ENCODE measurements around the gene TMED6. TPM values are rescaled to one million over a fixed set of nuclear protein-coding genes. Genes with fewer than 3 reads are reported as not detected.
A peak's percentile ranks its signal among the peaks of the same experiment; 100 is the strongest.

The TMED6 gene
- total RNA-seq, 1 donor from 2014 or later, result not detected

DNA sequence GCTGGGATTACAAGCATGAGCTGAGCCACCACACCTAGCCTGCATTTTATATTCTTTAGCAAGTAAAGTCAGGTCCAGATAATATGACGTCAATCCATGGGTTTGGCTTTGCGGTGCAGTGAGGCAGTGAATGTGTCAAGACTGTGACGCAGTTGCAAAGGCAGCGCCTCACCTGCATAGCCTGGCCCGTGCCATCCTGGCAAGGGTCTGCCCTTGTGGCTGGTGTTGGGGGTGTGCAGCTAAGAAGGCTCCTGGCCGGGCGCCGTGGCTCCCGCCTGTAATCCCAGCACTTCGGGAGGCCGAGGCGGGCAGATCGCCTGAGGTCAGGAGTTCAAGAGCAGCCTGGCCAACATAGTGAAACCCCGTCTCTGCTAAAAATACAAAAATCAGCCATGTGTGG, 28.2 kb downstream of the TMED6 start:
- DNase-seq, result no peak

DNA sequence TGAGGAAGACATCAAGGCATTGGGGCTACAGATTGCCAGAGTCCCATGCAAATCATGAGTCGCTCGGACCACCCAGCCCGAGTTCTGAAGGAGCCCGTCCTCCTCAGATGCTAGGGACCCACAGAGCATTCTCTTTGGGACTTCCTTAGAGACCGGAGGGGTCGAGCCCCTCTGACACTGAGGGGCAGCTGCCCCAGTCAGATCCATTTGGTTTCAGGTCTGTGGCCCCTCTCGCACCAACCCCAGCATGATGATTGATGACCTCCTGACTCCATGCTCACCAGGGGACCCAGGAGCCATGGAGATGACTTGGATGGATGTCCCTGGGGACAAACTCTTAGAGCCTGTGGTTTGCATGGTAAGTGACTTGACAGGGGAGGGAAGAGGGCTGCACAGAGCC, 29.2 kb downstream of the TMED6 start:
- no peak for DNase-seq

DNA sequence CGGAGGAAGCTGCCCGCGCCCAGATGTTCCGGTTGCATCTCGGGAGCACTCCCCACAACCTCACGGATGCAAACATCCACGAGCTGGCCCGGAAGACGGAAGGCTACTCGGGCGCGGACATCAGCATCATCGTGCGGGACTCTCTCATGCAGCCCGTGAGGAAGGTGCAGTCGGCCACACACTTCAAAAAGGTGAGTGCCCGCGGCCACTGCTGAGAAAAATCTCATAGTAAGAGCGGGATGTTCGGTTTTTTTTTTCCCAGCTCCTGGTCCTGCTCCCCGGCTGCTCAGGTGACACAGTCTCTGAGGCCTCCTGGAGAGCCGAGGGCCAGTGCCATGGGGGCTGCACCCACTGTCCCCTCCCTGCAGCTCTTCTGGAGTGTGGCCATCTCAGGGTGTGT, 30.5 kb downstream of the TMED6 start:
- no peak for DNase-seq

DNA sequence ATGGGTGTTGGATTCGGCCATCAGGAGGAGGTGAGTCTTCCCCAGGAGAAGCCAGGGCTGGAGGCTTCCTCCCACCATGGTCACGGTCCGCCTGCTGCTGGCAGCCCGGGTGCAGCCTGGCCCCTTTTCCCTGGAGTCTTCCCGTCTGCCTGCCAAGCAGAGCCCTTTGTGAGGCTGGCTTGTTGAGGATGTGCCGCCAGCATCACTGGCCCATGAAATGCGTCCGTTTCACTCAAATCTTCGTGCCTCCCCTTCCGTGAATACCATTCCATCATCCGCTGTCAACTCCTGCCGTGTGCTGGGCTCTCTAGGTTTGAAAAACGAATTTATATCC, 30.9 kb downstream of the TMED6 start:
- no peak for DNase-seq

DNA sequence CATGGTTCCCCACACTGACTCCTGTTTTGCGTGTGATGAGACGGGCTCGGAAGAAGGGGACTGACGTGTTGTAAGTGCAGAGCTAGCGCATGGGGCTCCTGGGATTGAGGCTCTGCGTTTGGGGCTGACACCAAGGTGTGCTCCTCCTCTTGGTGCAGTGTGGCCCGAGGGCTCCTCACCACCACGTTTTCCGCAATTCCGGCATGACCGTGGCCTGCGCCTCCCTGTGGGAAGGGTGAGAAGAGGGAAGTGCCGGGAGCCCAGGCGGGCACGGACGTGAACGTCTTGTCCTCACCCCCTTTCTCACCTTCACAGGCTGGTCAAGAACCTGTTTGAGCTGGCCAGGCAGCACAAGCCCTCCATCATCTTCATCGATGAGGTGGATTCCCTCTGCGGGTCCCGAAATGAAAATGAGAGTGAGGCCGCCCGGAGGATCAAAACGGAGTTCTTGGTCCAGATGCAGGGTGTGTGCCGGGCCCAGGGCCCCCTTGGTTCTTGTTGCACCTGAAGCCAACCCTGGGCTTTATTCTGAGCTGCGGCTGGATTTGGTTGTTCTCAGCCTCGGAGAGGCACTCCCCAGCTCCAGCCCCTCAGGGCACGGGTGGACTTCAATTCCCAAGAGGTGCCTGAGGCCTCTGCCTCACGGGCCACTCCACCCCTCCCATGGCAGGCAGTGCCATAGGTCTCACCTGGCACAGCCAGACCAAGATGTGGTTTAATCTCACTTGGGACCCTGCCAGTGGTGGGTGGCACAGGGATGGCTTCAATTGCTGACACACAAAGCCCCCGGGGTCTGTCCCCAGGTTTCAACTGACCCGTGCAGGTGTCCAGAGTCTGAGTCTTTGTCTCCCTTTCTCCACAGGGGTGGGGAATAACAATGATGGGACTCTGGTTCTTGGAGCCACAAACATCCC, 31.5 kb downstream of the TMED6 start:
- no peak for DNase-seq

DNA sequence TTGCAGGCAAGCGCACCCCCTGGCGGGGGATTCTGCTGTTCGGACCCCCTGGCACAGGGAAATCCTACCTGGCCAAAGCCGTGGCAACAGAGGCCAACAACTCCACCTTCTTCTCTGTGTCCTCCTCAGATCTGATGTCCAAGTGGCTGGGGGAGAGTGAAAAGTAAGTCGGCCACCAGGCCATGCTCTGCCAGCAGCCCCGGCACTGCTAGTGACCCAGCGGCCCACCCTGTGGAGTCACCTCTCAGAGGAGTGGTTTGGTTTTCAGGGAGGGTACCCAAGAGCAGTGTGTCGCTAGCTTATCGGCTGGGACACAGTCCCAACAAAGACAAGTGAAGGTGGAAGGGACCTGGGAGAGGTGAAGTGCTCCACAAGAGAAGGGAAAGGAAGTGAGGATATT, 32.2 kb downstream of the TMED6 start:
- DNase-seq, result no peak

DNA sequence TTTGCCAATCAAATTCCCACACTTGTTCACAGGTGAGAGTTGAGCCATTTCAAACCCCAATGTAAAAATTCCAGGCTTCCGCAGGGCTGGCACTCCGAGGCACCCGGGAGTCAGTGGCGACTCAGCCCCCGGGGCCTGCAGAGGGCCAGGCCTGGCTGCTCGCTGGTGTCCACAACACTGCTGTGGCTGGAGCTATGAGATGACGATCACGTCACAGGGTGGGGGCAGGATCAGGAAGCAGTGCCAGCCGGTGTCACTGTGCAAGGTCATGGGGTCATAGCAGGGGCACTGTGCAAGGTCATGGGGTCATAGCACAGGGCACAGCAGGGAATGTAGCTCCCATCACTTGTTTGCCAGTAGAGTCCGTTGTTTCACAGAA, 32.7 kb downstream of the TMED6 start:
- no peak for DNase-seq

DNA sequence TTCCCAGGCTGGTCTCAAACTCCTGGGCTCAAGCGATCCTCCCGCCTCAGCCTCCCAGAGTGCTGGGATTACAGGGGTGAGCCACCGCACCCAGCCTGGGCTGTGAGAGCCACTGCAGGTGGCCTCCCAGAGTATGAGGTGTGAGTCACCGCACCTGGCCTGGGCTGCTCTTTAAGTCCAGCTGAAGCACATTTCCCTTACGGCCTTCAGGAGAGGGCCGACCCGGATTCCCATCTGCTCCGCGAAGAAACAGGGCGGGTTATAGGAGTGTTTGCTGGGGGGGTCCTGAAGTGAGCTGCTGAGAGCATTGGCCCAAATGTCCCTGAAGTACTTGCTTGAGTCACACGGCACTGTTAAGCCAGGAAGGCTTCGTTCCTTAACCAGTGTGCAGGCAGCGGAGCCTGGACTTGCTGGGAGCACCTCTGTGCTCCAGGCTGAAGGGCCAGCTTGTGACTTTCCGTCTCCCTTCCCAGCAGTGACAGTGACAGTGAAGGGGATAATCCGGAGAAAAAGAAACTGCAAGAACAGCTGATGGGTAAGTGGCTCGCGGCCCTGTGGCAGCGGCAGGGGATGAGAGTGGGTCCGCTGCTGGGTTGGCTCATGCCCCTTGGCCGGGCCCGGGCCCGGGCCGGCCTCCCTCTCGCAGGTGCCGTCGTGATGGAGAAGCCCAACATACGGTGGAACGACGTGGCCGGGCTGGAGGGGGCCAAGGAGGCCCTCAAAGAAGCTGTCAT, 33.2 kb downstream of the TMED6 start:
- no peak for DNase-seq

DNA sequence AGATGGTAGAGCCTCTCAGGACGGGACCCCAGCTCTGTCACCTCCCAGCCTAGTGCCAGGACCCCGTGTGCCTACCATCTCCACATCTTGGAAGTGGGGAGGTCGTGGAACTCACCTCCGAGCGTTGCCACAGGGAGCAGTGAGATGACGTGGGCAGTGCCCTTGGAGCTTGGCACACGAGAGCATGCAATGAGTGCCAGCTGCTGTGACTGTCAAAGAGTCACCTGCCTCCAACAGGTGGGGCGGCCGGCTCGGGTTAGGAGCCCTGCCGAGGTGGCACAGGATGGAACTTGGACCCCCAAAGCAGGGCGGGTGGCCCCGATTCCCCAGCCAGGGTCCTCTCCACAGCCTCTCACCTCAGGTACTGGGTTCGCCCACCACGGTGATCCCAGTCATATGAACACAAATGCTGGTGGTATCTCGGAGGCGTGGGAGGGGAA, 35.0 kb downstream of the TMED6 start:
- no peak for DNase-seq

DNA sequence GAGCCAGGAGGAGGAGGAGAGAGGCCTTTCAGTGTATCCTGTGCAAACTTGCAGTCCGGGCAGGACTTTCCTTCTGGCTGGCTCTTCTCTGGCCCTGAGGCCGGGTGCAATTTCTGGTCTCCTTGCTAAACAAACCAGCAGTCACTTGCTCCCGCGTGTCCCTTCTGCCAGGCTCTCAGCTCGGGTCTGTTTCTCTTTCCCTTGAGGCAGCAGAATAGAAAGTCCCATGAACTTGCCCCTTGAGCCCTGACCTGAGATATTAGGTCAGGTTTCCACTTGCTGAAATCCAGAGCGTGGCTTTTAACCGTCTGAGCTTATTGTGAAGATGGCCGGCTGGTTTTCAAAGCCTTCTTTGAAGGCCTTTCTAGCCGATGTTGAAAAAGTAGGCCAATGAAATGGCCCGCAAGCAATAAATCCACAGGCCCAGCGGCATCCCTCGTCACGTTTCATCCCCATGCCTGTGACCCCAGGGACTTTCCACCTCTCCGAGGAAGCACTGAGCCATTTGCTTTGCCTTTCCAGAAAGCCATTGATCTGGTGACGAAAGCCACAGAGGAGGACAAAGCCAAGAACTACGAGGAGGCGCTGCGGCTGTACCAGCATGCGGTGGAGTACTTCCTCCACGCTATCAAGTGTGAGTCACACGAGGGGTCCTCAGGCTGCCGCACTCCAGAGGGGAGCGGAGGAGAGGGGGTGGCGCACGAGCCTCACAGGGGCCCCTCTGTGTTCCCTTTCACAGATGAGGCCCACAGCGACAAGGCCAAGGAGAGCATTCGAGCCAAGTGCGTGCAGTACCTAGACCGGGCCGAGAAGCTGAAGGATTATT, 35.9 kb downstream of the TMED6 start:
- no peak for DNase-seq

DNA sequence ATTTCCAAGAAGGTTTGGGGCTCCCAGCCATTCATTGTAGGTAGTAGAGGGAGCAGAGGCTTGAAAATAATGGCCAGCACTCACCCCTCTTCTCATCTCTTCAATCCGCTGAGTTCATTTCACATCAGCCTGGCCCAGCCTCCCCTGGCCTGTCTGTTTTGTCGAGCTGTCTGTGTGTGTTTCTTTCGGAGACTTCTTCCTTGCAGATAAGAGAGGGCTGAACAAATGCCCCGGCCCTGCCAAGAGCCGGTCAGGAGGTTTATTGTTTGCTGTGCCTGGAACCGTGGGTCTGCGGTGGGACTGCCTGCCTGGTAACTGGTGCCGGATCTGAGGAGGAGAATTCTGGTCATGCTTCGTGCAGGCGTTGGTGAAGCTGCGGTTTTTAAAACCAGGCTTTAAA, 37.1 kb downstream of the TMED6 start:
- no peak for DNase-seq

DNA sequence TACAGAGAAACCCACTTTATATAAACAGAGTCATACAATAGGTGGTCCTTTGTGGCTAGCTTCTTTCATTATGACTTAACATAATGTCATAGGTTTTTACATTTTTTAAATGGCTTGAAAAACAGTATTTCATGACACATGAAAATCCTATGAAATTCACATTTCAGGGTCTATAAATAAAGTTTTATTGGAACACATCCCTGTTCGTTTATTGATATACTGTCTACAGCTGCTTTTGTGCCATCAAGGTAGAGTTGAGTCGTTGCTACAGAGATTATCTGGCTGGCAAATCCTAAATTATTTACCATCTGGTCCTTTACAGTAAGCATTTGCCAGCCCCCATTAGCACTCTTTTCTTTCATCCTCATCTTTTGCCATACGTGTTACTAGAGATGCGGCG, 38.1 kb downstream of the TMED6 start:
- no peak for DNase-seq

DNA sequence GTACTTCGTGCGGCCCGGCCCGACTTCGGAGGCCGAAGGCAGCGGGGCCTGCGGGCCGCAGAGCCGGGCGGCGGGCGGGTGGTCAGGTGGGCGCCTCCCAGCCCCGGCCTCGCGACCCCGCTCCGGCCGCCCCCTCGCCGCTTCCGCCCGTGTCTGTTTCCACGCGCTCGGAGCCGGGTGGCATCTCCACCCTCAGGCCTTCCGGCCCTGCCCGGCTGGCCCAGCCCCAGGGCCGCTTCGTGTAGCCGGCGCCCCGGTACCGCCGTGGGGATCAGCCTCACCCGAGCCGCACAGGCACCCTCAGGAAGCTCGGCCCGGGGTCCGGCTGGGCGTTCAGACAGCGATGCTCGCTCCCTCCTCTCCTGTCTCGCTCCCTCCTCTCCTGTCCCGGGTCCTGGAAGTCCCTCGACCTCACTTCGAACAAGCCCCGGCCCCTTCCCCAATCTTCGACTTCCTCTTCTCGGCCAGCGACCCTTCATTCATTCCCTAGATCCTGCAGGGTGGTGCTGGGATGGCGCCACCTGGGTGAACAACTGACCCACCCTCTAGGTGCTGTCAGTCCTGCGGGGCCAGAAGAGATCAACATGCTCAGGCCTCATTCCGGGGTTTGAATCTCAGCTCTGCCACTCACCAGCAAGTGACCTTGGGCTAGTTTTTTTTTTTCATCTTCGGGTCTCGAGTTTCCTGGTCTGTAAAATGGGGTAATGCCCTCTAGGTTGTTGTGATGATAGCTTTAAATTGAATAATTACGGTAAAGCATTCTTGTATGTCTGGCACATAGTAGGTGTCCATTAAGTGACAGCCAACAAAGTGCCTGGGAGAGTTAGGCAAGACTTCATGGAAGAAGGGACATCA, 39.8 kb downstream of the TMED6 start:
- no peak for DNase-seq

DNA sequence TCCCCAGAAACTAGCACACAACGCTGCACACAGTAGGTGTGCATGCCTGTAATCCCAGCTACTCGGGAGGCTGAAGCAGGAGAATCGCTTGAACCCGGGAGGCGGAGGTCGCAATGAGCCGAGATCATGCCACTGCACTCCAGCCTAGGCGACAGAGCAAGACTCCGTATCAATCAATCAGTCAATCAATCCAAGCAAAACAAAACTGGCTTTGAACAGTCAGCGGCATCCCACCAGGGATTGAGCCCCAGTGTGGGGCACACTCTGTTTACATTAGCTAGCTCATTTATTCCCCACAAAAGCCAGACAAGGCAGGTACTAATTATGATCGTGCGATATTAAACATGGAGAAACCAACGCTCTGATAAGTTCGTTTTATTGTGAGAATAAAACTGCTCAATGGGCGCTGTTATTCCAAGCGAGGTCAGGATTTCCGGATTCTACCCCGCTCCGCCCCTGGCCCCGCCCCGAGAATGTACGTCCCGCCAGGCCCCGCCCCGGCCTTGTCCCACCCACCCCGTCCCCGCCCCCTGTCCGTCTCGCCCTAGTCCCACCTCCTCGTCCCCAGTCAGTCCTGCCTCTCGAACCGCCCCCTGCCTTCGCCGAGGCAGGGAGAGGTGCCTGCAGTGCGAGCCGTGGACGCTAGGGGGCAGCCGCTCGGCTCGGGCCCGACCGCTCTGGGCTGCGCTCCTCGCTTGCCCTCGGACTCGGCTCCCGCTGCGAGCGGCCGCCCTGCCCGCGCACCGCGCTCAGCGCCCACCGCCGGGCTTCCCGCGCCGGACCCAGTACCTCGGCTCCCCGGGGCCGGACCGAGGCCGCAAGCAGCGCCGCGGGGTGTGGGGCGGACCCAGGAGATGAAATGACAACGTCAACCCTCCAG, 40.7 kb downstream of the TMED6 start, which contains the start of gene VPS4A:
Gene VPS4A (plus strand): TSS at position 698 of the 880 bp plus-strand sequence. CDS start 162 bp downstream, at position 860.
- peak; percentile 97 for DNase-seq

DNA sequence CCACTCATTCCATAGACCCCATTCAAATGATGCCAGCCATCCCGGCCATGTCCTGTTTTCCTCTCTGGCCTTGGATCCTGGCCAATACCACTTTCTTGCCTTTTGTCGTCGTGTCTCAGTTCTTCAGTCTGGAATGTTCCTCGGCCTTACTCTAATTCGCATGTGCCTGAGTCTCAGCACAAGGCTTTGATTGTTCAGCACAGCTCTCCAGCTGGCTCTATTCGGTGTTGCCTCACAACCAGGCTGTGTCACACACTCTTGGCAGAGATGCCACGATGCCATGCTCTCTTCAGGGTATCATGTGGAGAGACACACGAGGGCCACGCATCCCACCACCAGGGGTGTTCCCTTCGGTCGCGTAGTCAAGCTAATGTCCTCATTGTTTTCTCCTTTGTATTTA, 42.3 kb downstream of the TMED6 start:
- no peak for DNase-seq

DNA sequence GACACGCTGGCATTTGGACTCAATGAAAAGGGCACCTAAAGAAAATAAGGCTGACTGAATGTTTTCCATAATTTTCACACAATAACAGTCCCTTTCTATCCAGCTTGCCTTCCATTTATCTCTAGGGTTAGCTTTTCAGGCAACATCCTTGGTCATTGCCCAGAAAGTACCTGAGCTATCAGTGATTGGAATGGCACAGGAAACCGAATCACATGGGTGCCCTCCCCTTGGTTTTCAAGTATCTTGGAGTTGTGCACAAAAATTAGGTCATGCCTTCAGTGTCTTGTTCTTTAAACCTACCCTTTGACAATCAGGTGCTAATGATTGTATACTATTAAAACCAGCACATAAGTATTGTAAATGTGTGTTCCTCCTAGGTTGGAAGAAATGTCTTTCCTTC, 43.7 kb downstream of the TMED6 start:
- no peak for DNase-seq

DNA sequence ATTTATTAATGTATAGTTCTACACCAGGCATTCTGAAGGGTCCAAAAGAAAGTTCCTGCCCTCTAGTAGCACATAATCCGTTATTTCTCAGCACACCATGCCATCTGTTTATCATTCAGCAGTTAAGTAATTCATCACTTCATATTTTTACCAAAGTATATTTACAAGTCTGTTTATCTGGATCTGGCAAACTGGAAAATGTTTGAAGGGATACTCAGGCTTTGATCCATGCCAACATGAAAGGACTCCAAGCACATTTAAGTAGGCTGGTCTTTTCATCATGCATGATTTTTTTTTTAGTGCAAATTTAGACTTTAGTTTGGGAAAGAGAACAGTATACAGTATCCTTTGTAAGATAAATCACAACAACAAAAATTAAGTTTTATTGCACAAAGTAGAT, 44.5 kb downstream of the TMED6 start:
- no peak for DNase-seq

DNA sequence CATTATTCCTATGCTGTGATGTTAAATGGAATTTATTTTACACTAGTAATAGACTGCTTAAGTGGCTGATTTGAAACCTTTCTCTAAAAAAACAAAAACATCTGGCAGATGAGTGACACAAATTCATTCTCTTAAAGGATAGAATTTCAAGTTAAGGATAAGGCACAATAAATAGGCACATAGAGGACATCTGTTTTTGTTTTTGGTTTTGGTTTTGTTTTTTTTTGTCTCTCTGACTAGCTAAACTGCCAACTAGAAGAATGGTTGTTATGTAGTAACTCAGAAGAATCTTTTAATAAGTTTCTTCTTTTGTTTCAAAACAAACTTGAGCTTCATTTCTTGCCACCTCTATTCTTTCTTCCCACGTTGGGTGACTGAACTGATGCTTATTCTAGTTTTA, 45.6 kb downstream of the TMED6 start:
- no peak for DNase-seq

DNA sequence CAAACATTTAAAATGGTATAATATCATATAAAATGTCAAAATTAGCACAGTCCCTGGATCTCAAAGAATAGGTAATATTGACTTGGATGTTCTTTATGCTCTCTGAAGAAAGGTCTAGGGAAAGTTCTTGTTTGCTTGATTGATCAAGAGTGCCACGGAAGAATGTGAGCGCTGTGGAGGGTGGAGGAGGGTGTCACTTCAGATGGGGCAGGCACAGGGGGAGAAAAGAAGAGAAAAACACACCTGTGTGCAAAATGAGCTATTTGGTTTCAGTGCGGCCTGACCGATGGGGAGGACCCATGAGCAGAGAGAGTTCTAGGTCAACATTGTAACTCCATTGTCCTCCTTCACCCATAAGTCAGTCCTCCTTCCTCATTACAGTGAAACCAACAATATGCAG, 49.3 kb downstream of the TMED6 start:
- DNase-seq, result no peak

DNA sequence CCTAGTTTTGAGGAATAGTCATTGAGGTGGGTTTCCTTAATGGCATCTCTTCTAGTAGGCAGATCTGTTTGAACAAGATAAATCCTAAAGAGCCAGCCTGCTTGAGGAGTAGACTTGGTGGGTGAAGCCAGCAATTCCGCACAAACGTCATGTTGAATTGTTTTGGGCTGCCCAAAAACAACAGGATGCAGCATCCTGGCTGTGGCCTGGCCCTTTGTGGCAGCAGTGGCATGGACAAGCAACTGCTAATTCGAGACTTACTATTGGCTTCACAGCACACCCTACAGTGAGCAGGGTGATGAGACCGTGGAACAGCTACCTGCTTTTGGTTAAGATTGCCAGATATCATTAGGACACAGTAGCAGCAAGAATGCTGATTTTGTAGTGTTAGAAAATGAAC, 49.7 kb downstream of the TMED6 start:
- DNase-seq, result no peak

DNA sequence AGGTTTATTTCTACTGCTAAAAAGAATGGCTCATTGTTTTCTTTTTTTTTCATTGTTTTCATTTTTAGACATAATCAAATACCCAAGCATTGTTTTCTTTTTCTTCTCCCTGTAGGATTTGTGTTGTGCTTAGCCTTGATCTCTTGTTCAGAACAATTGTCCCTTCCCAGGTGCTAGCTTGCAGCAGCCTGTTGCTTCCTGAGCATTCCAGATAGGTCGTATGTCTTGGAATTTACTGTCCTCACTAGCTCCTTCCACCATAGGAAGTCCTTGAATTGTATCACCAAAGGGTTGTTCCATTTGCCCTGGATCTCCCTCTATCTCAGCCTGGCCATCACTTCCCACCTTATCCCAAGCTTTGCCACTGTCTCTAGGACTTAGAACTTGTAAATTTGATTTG, 50.4 kb downstream of the TMED6 start:
- no peak for DNase-seq
